ENCODE data around the gene FAM149B1. TPM values are rescaled to one million over a fixed set of nuclear protein-coding genes. Genes with fewer than 3 reads are reported as not detected.

FAM149B1 gene
- total RNA-seq, 1 donor from 2014 or later: 29.8 TPM

DNA sequence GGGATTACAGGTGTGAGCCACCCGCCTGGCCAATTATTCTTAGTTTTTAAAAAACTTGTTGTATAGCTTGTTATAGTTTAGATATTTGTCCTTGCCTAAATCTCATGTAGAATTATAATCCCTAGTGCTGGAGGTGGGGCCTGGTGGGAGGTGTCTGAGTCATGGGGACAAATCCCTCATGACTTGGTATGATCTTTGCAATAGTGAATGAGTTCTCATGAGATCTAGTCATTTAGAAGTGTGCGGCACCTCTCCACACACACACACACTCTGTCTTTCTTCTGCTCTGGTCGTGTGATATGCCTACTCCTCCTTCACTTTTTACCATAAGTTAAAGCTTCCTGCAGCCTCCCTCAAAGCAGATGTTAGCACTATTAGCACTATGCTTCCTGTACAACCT is 37.2 kb downstream of the FAM149B1 start:
- H3K9me3 Mint-ChIP-seq: peaks cover 5% of the 10 kb centered on the region
- DNase-seq (ENCODE audit: extremely low spot score, unreplicated experiment): no peak
- no peak for TF ChIP-seq CTCF (conservative IDR thresholded peaks at IDR 0.05)
- H3K4me1 Mint-ChIP-seq (ENCODE audit: unreplicated experiment): no peaks in the 10 kb centered on the region
- H3K36me3 Mint-ChIP-seq: peaks cover 23% of the 10 kb centered on the region
- no peaks in the 10 kb centered on the region for H3K27me3 Mint-ChIP-seq
- H3K4me3 Mint-ChIP-seq: no peak overlapping the region
- H3K27ac Mint-ChIP-seq: no peak overlapping the region

GRCh38 chr10:73205890-73206289 is 38.0 kb downstream of the FAM149B1 start:
- no peaks in the 10 kb centered on the region for H3K27me3 Mint-ChIP-seq
- no peak for TF ChIP-seq CTCF (conservative IDR thresholded peaks at IDR 0.05)
- no peak for DNase-seq (ENCODE audit: extremely low spot score, unreplicated experiment)
- peaks cover 5% of the 10 kb centered on the region for H3K9me3 Mint-ChIP-seq
- H3K27ac Mint-ChIP-seq: no peak overlapping the region
- H3K36me3 Mint-ChIP-seq: peaks cover 23% of the 10 kb centered on the region
- no peaks in the 10 kb centered on the region for H3K4me1 Mint-ChIP-seq (ENCODE audit: unreplicated experiment)
- H3K4me3 Mint-ChIP-seq: no peak overlapping the region

DNA sequence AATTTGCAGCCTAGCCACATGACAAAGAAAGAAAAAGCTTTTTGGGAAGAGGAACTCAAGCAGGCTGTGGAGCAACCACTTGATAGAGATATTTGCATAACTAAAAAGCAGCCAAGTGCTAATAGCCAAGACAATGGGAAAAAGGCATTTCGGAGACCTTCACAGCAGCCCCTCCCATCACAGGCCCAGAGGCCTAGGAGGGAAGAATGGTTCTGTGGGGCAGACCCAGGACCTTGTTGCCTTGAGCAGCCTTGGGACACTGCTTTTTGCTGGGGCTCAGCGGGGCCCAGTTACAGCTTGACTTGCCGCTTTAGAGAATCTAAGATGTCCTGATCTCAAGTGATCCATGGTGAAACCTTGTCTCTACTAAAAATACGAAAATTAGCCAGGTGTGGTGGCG is 38.5 kb downstream of the FAM149B1 start:
- TF ChIP-seq CTCF (conservative IDR thresholded peaks at IDR 0.05): no peak
- Mint-ChIP-seq H3K4me1 (ENCODE audit: unreplicated experiment) (no peaks in the 10 kb centered on the region), H3K4me3 (no peak overlapping the region), H3K27me3 (no peaks in the 10 kb centered on the region), H3K27ac (no peak overlapping the region), H3K36me3 (peaks cover 23% of the 10 kb centered on the region), H3K9me3 (peaks cover 5% of the 10 kb centered on the region)
- no peak for DNase-seq (ENCODE audit: extremely low spot score, unreplicated experiment)

- Mint-ChIP-seq H3K27ac (no peak overlapping the region), H3K4me1 (ENCODE audit: unreplicated experiment) (no peaks in the 10 kb centered on the region), H3K36me3 (peaks cover 23% of the 10 kb centered on the region), H3K4me3 (no peak overlapping the region), H3K9me3 (peaks cover 5% of the 10 kb centered on the region), H3K27me3 (no peaks in the 10 kb centered on the region)
- TF ChIP-seq CTCF (conservative IDR thresholded peaks at IDR 0.05): no peak
- DNase-seq (ENCODE audit: extremely low spot score, unreplicated experiment): no peak
These were observed 40.0 kb downstream of the FAM149B1 start for GRCh38 chr10:73207883-73208282.

- DNase-seq (ENCODE audit: extremely low spot score, unreplicated experiment): no peak
- Mint-ChIP-seq H3K9me3 (peaks cover 5% of the 10 kb centered on the region), H3K27me3 (no peaks in the 10 kb centered on the region)
These were observed 41.8 kb downstream of the FAM149B1 start for GRCh38 chr10:73209705-73210104.

More at GRCh38 chr10:73209705-73210104, 41.8 kb downstream of the FAM149B1 start:
- Mint-ChIP-seq H3K36me3 (peaks cover 37% of the 10 kb centered on the region), H3K27ac (no peak overlapping the region), H3K4me1 (ENCODE audit: unreplicated experiment) (no peaks in the 10 kb centered on the region), H3K4me3 (no peak overlapping the region)
- no peak for TF ChIP-seq CTCF (conservative IDR thresholded peaks at IDR 0.05)
